SKM-1 (cell line): ENCODE measurements around the gene GPHA2.

Source experiments
- DNase-seq: peaks from one replicate; lab custom pipeline; 2025; ENCODE audit not compliant: unreplicated experiment; lab: John Stamatoyannopoulos, UW

The GPHA2 gene

GRCh38 chr11:64931290-64931689 lies 4.4 kb downstream of the GPHA2 start:
- DNase-seq = no peak

GRCh38 chr11:64930340-64930739 lies 5.4 kb downstream of the GPHA2 start:
- no peak for DNase-seq

- no peak for DNase-seq
Measured at GRCh38 chr11:64929625-64930024, 6.1 kb downstream of the GPHA2 start.

GRCh38 chr11:64928957-64929356 lies 6.7 kb downstream of the GPHA2 start:
- no peak for DNase-seq

- DNase-seq = no peak
Measured at GRCh38 chr11:64926689-64927088, 9.0 kb downstream of the GPHA2 start.

GRCh38 chr11:64925536-64926436 lies 9.9 kb downstream of the GPHA2 start:
- no peak for DNase-seq

- DNase-seq = no peak
Measured at GRCh38 chr11:64924910-64925284, 10.8 kb downstream of the GPHA2 start.

GRCh38 chr11:64923944-64924909 lies 11.5 kb downstream of the GPHA2 start, which contains the start of gene PPP2R5B:
Gene PPP2R5B (plus strand): TSS chr11:64924689. CDS start chr11:64925735, 1,046 bp downstream.
- DNase-seq = peak; percentile 90

- DNase-seq = no peak
Measured at GRCh38 chr11:64923151-64923661, 12.5 kb downstream of the GPHA2 start.

- DNase-seq = no peak
Measured at GRCh38 chr11:64921384-64921783, 14.3 kb downstream of the GPHA2 start.

- DNase-seq = no peak
Measured at GRCh38 chr11:64920124-64920523, 15.6 kb downstream of the GPHA2 start.

GRCh38 chr11:64919627-64920026 lies 16.1 kb downstream of the GPHA2 start:
- no peak for DNase-seq

GRCh38 chr11:64918017-64918416 lies 17.7 kb downstream of the GPHA2 start:
- no peak for DNase-seq

GRCh38 chr11:64917663-64917995 lies 18.1 kb downstream of the GPHA2 start:
- DNase-seq = no peak

GRCh38 chr11:64916775-64917662 lies 18.7 kb downstream of the GPHA2 start, which contains the start of gene ATG2A:
Gene ATG2A (minus strand): TSS chr11:64917209. CDS start chr11:64917135, 74 bp downstream.
- peak; percentile 98 for DNase-seq

- no peak for DNase-seq
Measured at GRCh38 chr11:64916040-64916774, 19.5 kb downstream of the GPHA2 start.

- no peak for DNase-seq
Measured at GRCh38 chr11:64915376-64915887, 20.3 kb downstream of the GPHA2 start.

GRCh38 chr11:64914123-64914522 lies 21.6 kb downstream of the GPHA2 start:
- DNase-seq = no peak

- no peak for DNase-seq
Measured at GRCh38 chr11:64913171-64913727, 22.4 kb downstream of the GPHA2 start.
